ENCODE data around the gene KCNIP4.

GRCh38 chr4:21976166-21976565 lies 27.6 kb upstream of the KCNIP4 start:
- TF ChIP-seq, protein P1, sequence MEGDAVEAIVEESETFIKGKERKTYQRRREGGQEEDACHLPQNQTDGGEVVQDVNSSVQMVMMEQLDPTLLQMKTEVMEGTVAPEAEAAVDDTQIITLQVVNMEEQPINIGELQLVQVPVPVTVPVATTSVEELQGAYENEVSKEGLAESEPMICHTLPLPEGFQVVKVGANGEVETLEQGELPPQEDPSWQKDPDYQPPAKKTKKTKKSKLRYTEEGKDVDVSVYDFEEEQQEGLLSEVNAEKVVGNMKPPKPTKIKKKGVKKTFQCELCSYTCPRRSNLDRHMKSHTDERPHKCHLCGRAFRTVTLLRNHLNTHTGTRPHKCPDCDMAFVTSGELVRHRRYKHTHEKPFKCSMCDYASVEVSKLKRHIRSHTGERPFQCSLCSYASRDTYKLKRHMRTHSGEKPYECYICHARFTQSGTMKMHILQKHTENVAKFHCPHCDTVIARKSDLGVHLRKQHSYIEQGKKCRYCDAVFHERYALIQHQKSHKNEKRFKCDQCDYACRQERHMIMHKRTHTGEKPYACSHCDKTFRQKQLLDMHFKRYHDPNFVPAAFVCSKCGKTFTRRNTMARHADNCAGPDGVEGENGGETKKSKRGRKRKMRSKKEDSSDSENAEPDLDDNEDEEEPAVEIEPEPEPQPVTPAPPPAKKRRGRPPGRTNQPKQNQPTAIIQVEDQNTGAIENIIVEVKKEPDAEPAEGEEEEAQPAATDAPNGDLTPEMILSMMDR (IDR thresholded peaks at IDR 0.05) = no peak
- no peak for TF ChIP-seq POLR2A (IDR thresholded peaks at IDR 0.05)
